Activated CD4-positive, alpha-beta T cell treated with anti-CD3 and anti-CD28 coated beads, Interleukin-2, amount 50 U/mL, for 24 hours (primary cell): ENCODE data around the gene HAUS3.
"Not testable (repeated sequence)": the region's sequence is repeated elsewhere in the genome, so short reads cannot be mapped to it uniquely, and the experiment has no call there.

Source experiments
- DNase-seq, 2 donors: peaks; one replicate each; pipeline ENCODE4 v3.0.0-alpha.2; 2020; ENCODE audit warnings: low read depth in 1 of 2, low spot score in 1 of 2

The HAUS3 gene

GRCh38 chr4:2231082-2231481 is 10.8 kb downstream of the HAUS3 start:
- no peak for DNase-seq

DNA sequence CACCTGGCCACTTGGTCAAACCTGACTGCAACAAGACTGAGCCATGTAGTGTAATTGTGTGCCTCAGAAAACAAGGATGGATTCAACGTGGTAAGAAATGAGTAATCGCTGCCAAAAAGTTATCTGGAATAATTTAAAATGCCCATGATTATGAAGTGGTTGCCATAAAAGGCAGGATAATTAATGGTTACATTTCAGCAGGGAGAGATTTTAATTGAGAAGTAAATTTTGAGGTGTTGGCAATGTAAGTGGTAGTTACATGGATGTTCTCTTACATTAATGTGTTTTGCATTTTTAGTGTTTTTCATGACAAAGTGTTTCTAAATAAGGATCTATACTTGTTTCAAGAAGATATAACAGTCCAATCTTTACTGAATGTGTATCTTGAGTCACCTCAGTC is 15.7 kb downstream of the HAUS3 start:
- no peak for DNase-seq

DNA sequence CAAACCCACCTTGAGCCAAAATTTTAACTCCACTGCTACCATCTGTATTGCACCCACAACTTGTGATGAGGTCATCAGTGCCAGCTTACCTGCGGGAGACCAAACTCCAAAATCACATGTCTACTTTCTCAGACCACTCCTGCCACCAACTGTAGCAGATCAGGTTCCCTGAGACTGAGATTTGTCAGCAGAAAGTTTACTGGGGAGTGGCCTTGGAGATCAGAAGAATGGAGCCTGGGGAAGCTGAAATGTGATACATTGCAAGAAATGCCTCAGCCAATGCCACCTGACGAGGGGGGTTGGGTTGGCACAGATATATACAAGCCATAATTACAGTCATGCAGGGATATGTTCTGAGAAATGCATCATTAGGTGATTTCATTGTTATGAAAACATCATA is 19.1 kb downstream of the HAUS3 start:
- DNase-seq = no peak

GRCh38 chr4:2221378-2221777 is 20.5 kb downstream of the HAUS3 start:
- not testable (repeated sequence) for DNase-seq

DNA sequence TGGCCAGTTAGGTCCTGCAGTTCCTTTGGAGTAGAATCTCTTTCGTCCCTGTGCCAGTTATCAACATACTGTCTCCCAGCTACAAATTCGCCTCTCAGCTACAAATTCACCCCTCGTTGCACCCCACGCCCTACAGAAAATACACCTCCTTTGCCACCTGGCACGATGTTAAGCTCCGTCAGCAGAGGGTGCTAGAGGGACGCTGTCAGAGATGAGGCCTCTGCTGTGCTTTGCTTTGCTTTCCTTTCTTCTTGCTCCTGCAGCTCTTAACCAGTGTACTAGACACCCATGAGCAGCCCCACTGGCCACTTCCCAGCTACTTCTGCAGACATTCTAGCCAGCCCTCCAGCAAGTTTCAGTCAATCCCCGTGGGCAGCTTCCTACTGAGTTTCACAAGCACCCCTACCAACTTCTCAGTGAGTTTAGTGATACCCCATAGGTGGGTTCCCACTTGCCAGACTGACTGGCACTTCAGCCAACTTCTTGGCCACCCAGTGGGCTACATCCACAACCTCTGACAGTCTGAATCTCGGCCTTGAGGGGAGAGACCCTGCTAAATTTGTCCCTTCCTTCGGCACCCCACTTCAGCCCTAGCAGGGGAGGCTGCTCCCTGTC is 21.8 kb downstream of the HAUS3 start:
- peak; percentile 61 to 69 for DNase-seq

DNA sequence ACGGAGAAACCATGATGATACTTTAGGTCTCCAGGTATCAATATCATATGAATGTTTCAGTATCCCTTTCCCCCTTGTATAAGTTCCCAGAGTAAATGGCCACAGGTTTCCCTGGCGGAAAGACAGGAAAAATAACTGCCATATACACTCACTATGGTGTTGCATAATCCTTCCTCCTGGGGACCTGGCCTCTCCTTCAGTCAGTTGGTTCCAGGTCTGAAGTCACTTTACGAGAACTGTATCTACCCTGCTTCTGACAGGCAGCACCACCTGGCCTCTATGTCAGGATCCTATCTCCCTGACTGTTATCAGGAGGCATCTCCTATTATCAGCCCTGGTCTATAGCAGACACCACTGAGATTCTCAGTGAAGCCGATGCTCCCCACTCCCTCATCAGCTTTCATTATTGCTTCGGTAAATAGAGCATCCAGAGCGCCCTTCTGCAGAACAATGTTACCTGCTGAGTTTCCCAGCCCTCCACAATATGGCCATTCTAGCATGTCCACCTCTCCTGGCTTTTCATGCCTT is 22.6 kb downstream of the HAUS3 start:
- no peak for DNase-seq

GRCh38 chr4:2218436-2218835 is 23.5 kb downstream of the HAUS3 start:
- DNase-seq = no peak

GRCh38 chr4:2217726-2218125 is 24.2 kb downstream of the HAUS3 start:
- DNase-seq = no peak

GRCh38 chr4:2212831-2213230 is 29.1 kb downstream of the HAUS3 start:
- DNase-seq = no peak

DNA sequence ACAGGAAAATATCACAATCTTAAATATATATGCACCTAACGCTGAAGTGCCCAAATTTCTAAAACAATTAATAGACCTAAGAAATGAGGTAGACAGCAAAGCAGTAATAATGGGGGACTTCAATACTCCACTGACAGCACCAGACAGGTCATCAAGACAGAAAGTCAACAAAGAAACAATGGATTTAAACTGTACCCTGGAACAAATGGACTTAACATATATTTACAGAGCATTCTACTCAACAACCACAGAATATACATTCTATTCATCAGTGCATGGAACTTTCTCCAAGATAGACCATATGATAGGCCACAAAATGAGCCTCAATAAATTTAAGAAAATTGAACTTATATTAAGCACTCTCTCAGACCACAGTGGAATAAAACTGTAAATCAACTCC is 39.1 kb downstream of the HAUS3 start:
- DNase-seq = not testable (repeated sequence)

GRCh38 chr4:2194496-2194895 is 47.4 kb downstream of the HAUS3 start:
- DNase-seq = no peak

DNA sequence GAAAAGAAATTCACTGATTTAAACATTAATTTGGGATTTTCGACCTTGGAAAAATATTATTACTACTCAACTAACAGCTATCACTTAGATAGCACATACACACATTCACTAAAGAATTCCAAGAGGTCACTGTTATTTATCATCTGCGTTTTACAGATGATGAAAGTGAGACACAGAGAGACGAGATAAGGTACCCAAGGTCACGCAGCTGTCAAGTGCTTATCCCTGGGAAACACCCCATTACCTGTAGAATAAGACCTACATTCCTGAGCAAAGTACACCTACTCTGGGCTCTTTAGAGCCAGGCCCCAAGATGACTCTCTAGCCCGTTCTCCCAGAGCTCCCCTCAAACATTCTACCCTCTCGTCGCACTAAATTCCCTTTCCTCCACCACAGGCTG is 48.6 kb downstream of the HAUS3 start:
- DNase-seq = no peak

- DNase-seq = no peak
These were observed 55.1 kb downstream of the HAUS3 start for GRCh38 chr4:2186865-2187172.

DNA sequence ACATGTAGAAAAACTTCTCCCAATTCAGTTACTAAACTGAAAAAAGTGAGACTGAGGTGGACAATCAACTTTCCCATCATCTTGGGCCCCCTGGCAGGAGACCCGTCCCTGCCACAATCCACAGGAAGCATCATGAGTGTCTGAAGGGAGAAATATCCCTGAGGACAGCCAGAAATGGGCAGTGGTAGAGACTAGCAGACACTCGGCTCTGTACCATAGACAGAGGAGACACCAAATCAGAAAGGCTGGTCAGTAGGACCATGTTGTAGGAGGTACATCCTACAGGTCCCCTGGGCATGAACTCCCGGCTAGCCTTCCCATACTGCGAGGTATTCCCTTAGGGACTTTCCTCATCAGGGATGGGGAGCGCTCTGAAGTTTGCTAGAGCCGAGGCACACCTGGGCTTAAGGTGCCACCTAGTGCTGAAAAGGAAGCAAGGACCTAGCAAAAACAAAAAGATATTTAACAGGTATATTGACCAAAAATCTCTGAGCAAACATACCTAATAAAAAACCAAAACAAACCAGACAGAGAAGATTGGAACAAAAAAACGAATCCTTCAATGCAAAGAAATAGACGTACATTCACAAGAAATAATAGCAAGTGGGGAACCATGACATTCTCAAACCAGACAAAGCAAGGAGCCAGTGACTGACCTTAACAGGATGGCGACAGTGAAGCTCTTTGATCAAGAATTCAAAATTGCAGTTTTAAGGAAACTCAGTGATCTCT is 55.6 kb downstream of the HAUS3 start:
- DNase-seq = no peak

DNA sequence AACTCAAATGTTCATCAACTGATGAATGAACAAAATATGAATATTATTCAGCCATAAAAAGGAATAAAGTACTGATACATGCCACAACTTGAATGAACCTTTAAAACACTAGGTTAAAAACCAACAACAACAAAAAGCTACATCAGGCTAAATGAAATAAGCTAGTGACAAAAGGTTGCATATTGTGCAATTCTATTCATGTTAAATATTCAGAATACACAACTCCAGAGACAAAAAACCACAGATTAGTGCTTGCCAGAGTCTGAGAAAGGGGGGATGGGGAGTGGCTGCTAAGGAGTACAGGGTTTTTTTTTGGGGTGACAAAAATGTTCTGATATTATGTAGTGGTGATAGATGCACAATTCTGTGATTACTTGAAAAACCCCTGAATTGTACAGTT is 58.5 kb downstream of the HAUS3 start:
- no peak for DNase-seq

GRCh38 chr4:2182994-2183393 is 58.9 kb downstream of the HAUS3 start:
- DNase-seq = no peak

DNA sequence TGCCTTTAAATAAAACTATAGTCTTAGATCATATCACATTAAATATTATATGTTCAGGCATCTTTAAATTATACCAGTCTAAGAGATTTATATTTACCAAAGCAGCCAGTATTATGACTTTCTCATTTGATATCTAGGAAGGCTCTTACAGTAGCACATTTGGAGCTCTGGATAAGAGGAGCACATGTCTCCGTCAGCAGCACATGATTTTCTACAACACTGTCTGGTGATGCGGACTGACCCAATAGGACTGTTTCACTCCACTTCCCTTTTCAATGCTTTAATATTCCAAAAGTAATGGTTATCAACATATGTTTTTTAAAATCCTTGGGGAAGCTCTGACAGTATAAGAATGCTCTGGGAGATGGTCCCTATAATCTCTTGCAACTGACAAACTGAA is 61.5 kb downstream of the HAUS3 start:
- DNase-seq = no peak

DNA sequence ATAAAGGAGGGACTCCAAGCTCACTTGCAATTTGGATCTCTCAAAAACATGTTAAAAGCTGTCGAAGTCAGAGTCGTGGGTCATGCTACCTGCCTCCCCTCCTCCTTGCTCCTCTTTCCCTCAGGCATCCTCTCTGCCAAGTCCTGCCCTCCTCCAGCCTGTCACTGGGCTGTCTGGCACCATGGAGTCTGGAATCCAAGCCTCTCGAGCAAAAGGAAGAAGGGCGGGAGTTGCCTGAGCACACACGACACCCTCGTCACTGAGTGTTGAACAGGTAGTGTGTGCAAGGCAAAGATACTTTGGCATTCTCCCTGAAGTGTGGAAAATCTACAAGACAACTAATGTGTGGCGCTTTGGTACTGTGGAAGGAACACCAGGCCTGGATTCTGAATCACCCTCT is 62.2 kb downstream of the HAUS3 start:
- DNase-seq = no peak

- DNase-seq = no peak
These were observed 62.9 kb downstream of the HAUS3 start for GRCh38 chr4:2178986-2179385.
